OCI-LY3 (cell line): Measurements from ENCODE around the gene PRDX5.

Source experiments
- H2AFZ ChIP-seq: fragments of 200-600, 300-600 bp; shearing (Covaris generic); 2 replicates; pipeline ENCODE4 v1.6.0; 2014; ENCODE audit warnings: antibody characterized with exemption, low read depth, low read length
- H3K27ac ChIP-seq: fragments of 200-600, 300-600 bp; sonication (generic); 2 replicates; pipeline ENCODE4 v1.5.1; 2014; ENCODE audit warnings: mild to moderate bottlenecking, low read length, moderate library complexity, mixed read lengths
- H3K27me3 ChIP-seq: fragments of 200-600, 300-600 bp; sonication (generic); 2 replicates; pipeline ENCODE4 v1.6.1; 2014; ENCODE audit warnings: low read depth, low read length, mixed read lengths
- H3K36me3 ChIP-seq: fragments of 200-600, 300-600 bp; sonication (generic); replicated peaks from 2 replicates; pipeline ENCODE3; 2014; ENCODE audit warnings: low read depth, low read length, mixed read lengths
- H3K4me1 ChIP-seq: fragments of 300-600, 200-600 bp; sonication (generic); 2 replicates; pipeline ENCODE4 v1.6.1; 2014; ENCODE audit warnings: low read length, mixed read lengths
- H3K4me2 ChIP-seq: fragments of 200-600, 300-600 bp; sonication (generic); 2 replicates; pipeline ENCODE4 v1.6.1; 2014; ENCODE audit warnings: low read length, mixed read lengths
- H3K4me3 ChIP-seq: fragments of 300-600, 200-600 bp; sonication (generic); 2 replicates; pipeline ENCODE4 v1.5.1; 2014; ENCODE audit warnings: antibody characterized with exemption, mild to moderate bottlenecking, low read length, moderate library complexity
- H3K79me2 ChIP-seq: fragments of 300-600, 200-600 bp; shearing (Covaris generic); 2 replicates; pipeline ENCODE4 v1.6.1; 2014; ENCODE audit warnings: mild to moderate bottlenecking, low read length, mixed read lengths
- H3K9ac ChIP-seq: fragments of 300-600, 200-600 bp; shearing (Covaris generic); 2 replicates; pipeline ENCODE4 v1.6.0; 2014; ENCODE audit warnings: mild to moderate bottlenecking, low read length, moderate library complexity
- H3K9me3 ChIP-seq: fragments of 200-600, 300-600 bp; shearing (Covaris generic); 2 replicates; pipeline ENCODE4 v1.6.1; 2014; ENCODE audit warnings: low read length, mixed read lengths; ENCODE audit not compliant: insufficient read depth
- H4K20me1 ChIP-seq: fragments of 200-600, 300-600 bp; sonication (generic); 2 replicates; pipeline ENCODE4 v1.6.1; 2016; ENCODE audit warnings: low read length, mixed read lengths; ENCODE audit not compliant: insufficient read depth
- EZH2phosphoT487 ChIP-seq: fragments of 200-600 bp; shearing (Covaris generic); IDR thresholded peaks from 2 replicates; pipeline ENCODE4 v1.6.1; 2018; ENCODE audit warnings: antibody characterized with exemption, mixed run types, low read depth
- TF ChIP-seq, protein P1 (sequence below): fragments of 200-600, 300-600 bp; sonication (generic); IDR thresholded peaks from 2 replicates; pipeline ENCODE4 v1.5.1; 2014; ENCODE audit warnings: antibody characterized with exemption, low read length, low read depth

PRDX5 gene

DNA sequence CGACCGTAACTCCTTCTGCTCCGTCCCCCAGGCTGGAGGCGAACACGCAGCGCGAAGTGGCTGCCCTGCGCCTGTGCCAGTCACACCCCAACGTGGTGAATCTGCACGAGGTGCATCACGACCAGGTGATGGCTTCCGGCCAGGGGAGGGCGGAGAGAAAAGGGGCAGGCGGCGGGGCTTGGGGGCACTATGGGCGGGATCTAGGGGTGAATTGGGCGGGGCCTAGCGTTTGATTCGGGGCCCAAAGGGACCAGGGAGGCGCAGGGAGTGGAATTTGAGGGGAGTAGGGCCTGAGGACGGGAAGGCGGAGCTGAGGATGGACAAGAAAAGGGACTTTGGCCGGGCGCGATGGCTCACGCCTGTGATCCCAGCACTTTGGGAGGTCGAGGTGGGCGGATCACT, 50.8 kb downstream of the PRDX5 start:
- no peak overlapping the region for H3K4me2 ChIP-seq

DNA sequence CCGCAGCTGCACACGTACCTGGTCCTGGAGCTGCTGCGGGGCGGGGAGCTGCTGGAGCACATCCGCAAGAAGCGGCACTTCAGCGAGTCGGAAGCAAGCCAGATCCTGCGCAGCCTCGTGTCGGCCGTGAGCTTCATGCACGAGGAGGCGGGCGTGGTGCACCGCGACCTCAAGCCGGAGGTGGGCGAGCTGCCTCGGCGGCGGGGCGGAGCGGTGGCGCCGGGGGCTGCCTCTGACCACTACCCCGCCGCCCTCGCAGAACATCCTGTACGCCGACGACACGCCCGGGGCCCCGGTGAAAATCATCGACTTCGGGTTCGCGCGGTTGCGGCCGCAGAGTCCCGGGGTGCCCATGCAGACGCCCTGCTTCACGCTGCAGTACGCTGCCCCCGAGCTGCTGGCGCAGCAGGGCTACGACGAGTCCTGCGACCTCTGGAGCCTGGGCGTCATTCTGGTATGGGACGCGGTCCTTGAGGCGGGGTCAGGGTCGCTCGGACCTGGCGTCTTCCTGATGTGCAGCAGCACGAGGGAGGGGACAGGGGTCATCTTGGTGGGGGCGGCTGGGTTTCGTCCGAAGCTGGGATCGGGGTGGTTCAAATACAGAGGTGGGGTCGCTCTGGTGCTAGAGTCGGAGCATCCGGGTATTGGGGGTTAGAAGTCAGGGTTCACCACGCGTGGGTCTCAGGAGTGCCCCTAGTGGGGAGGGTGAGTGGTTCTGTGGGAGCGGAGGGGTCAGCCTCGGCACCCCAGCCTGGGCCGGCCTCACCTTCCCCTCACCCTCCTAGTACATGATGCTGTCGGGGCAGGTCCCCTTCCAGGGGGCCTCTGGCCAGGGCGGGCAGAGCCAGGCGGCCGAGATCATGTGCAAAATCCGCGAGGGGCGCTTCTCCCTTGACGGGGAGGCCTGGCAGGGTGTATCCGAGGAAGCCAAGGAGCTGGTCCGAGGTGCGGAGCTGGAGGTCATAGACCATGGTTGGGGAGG, 51.8 kb downstream of the PRDX5 start:
- H3K79me2 ChIP-seq: no peaks in the 10 kb centered on the region
- no peak for TF ChIP-seq EZH2phosphoT487
- TF ChIP-seq, protein P1, sequence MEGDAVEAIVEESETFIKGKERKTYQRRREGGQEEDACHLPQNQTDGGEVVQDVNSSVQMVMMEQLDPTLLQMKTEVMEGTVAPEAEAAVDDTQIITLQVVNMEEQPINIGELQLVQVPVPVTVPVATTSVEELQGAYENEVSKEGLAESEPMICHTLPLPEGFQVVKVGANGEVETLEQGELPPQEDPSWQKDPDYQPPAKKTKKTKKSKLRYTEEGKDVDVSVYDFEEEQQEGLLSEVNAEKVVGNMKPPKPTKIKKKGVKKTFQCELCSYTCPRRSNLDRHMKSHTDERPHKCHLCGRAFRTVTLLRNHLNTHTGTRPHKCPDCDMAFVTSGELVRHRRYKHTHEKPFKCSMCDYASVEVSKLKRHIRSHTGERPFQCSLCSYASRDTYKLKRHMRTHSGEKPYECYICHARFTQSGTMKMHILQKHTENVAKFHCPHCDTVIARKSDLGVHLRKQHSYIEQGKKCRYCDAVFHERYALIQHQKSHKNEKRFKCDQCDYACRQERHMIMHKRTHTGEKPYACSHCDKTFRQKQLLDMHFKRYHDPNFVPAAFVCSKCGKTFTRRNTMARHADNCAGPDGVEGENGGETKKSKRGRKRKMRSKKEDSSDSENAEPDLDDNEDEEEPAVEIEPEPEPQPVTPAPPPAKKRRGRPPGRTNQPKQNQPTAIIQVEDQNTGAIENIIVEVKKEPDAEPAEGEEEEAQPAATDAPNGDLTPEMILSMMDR: no peak
- H3K4me3 ChIP-seq: no peak overlapping the region
- no peak overlapping the region for H3K27ac ChIP-seq
- H3K9me3 ChIP-seq: no peaks in the 10 kb centered on the region
- H3K9ac ChIP-seq: no peak overlapping the region
- no peak overlapping the region for H3K4me2 ChIP-seq
- no peaks in the 10 kb centered on the region for H4K20me1 ChIP-seq
- H3K4me1 ChIP-seq: peaks cover 9% of the 10 kb centered on the region
- no peaks in the 10 kb centered on the region for H3K27me3 ChIP-seq
- peaks cover 39% of the 10 kb centered on the region for H3K36me3 ChIP-seq
- H2AFZ ChIP-seq: no peak overlapping the region

More for the DNA sequence above, 50.8 kb downstream of the PRDX5 start:
- Histone ChIP-seq H2AFZ (no peak overlapping the region), H3K4me1 (peaks cover 12% of the 10 kb centered on the region), H4K20me1 (no peaks in the 10 kb centered on the region), H3K27ac (no peak overlapping the region), H3K79me2 (no peaks in the 10 kb centered on the region), H3K27me3 (no peaks in the 10 kb centered on the region), H3K9ac (no peak overlapping the region), H3K9me3 (no peaks in the 10 kb centered on the region), H3K4me3 (no peak overlapping the region), H3K36me3 (peaks cover 41% of the 10 kb centered on the region)
- no peak for TF ChIP-seq EZH2phosphoT487
- TF ChIP-seq, protein P1: no peak

DNA sequence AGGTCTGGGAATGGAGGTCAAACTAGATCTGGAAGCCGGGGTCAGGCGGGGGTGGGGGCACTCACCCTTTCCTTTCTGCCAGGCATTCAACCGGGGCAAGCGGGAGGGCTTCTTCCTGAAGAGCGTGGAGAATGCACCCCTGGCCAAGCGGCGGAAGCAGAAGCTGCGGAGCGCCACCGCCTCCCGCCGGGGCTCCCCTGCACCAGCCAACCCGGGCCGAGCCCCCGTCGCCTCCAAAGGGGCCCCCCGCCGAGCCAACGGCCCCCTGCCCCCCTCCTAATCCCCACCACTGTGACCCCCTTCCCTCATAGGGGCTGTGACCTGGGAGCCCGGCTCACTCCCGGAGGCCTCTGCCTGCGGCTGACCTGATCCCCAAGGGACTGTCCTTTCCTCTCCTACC, 53.3 kb downstream of the PRDX5 start:
- H4K20me1 ChIP-seq: no peaks in the 10 kb centered on the region
- H3K27ac ChIP-seq: no peak overlapping the region
- H3K9ac ChIP-seq: no peak overlapping the region
- H3K9me3 ChIP-seq: no peaks in the 10 kb centered on the region
- H3K4me1 ChIP-seq: peaks cover 9% of the 10 kb centered on the region
- TF ChIP-seq EZH2phosphoT487: no peak
- TF ChIP-seq, protein P1: no peak
- no peak overlapping the region for H2AFZ ChIP-seq
- no peaks in the 10 kb centered on the region for H3K27me3 ChIP-seq
- H3K79me2 ChIP-seq: no peaks in the 10 kb centered on the region
- no peak overlapping the region for H3K4me3 ChIP-seq
- H3K4me2 ChIP-seq: no peak overlapping the region
- H3K36me3 ChIP-seq: peaks cover 31% of the 10 kb centered on the region
